Stimulated activated naive B cell treated with anti-CD40 and anti-IgM and Interleukin-4, amounts not matched to agents 10 μg/mL and 1 μg/mL and 100 μg/mL, for 72 hours (primary cell): ENCODE data around the gene TEKT3.

ENCODE experiments used
- ATAC-seq, 2 donors: fragments of 150-1000 bp; cut with Tn5 transposase; replicated peaks; 2 replicates each; pipeline ENCODE4 v1.10.0; 2021; ENCODE audit warnings: moderate library complexity in 1 of 2
- DNase-seq: peaks from one replicate; pipeline ENCODE4 v3.0.0; 2021
- H3K27ac Mint-ChIP-seq: one replicate; pipeline ENCODE4 v1.8.0; 2022; ENCODE audit warnings: mild to moderate bottlenecking, mixed read lengths
- H3K27me3 Mint-ChIP-seq, 2 donors: one replicate each; pipeline ENCODE4 v1.8.0; 2022; ENCODE audit warnings: mixed read lengths in 2 of 2
- H3K36me3 Mint-ChIP-seq, 2 donors: one replicate each; pipeline ENCODE4 v1.8.0; 2022; ENCODE audit warnings: mixed read lengths in 2 of 2, mild to moderate bottlenecking in 1 of 2
- H3K4me1 Mint-ChIP-seq, 2 donors: one replicate each; pipeline ENCODE4 v1.8.0; 2022; ENCODE audit warnings: mixed read lengths in 2 of 2, mild to moderate bottlenecking in 1 of 2
- H3K4me3 Mint-ChIP-seq, 2 donors: one replicate each; pipeline ENCODE4 v1.8.0; 2022; ENCODE audit warnings: mild to moderate bottlenecking in 2 of 2, mixed read lengths in 2 of 2, moderate library complexity in 1 of 2
- H3K9me3 Mint-ChIP-seq, 2 donors: one replicate each; pipeline ENCODE4 v1.8.0; 2022; ENCODE audit warnings: mixed read lengths in 2 of 2, mild to moderate bottlenecking in 1 of 2

TEKT3 gene

GRCh38 chr17:15341385-15341849 is at the start of gene TEKT3:
TEKT3 (minus strand) TSS chr17:15341597; CDS start chr17:15331585, 10,012 bp downstream.
- Mint-ChIP-seq H3K27me3 (peaks cover 30 to 65% of the 10 kb centered on the region in 2 donors), H3K36me3 (peaks cover 0 to 3% of the 10 kb centered on the region in 2 donors), H3K9me3 (peaks cover 4 to 13% of the 10 kb centered on the region in 2 donors), H3K4me3 (peak within 1 kb of the TSS; percentile 57 to 65), H3K4me1 (peaks cover 5 to 14% of the 10 kb centered on the region in 2 donors), H3K27ac (no peak within 1 kb of the TSS)
- ATAC-seq (peak; percentile 64 to 80), DNase-seq (no peak)

- ATAC-seq = no peak
- peaks cover 1 to 6% of the 10 kb centered on the region in 2 donors for H3K27me3 Mint-ChIP-seq
- H3K4me3 Mint-ChIP-seq = no peak overlapping the region
These were observed 47.1 kb upstream of the TEKT3 start for GRCh38 chr17:15388356-15389041.

DNA sequence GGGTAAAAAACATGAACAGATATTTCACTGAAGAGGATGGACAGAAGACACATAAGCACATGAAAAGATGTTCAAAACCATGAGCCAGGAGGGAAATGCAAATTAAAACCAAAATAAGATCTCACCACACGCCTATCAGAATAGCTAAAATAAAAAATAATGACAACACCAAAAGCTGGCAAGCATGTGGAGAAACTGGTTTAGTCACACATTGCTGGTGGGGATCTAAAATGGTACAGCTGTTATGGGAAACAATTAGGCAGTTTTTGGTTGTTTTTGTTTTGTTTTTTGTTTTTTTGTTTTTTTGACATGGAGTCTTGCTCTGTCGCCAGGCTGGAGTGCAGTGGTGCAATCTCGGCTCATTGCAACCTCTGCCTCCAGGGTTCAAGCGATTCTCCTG is 44.7 kb upstream of the TEKT3 start:
- Mint-ChIP-seq H3K27ac (no peak overlapping the region), H3K36me3 (no peaks in the 10 kb centered on the region), H3K4me3 (no peak overlapping the region), H3K27me3 (peaks cover 0 to 4% of the 10 kb centered on the region in 2 donors), H3K4me1 (no peaks in the 10 kb centered on the region), H3K9me3 (peaks cover 0 to 2% of the 10 kb centered on the region in 2 donors)
- no peak for DNase-seq
- no peak for ATAC-seq

More at GRCh38 chr17:15388356-15389041, 47.1 kb upstream of the TEKT3 start:
- H3K27ac Mint-ChIP-seq = no peak overlapping the region
- no peaks in the 10 kb centered on the region for H3K36me3 Mint-ChIP-seq
- no peaks in the 10 kb centered on the region for H3K4me1 Mint-ChIP-seq
- H3K9me3 Mint-ChIP-seq = peaks cover 0 to 2% of the 10 kb centered on the region in 2 donors
- no peak for DNase-seq

GRCh38 chr17:15385305-15385704 is 43.9 kb upstream of the TEKT3 start:
- H3K4me1 Mint-ChIP-seq = no peaks in the 10 kb centered on the region
- H3K27ac Mint-ChIP-seq = no peak overlapping the region
- H3K9me3 Mint-ChIP-seq = peaks cover 0 to 2% of the 10 kb centered on the region in 2 donors
- peaks cover 0 to 4% of the 10 kb centered on the region in 2 donors for H3K27me3 Mint-ChIP-seq
- no peak overlapping the region for H3K4me3 Mint-ChIP-seq
- ATAC-seq = no peak
- DNase-seq = no peak
- H3K36me3 Mint-ChIP-seq = no peaks in the 10 kb centered on the region

GRCh38 chr17:15384142-15384787 is 42.9 kb upstream of the TEKT3 start:
- no peak for ATAC-seq
- DNase-seq = no peak
- no peak overlapping the region for H3K4me3 Mint-ChIP-seq
- no peaks in the 10 kb centered on the region for H3K36me3 Mint-ChIP-seq
- peaks cover 0 to 4% of the 10 kb centered on the region in 2 donors for H3K27me3 Mint-ChIP-seq
- no peaks in the 10 kb centered on the region for H3K4me1 Mint-ChIP-seq
- H3K27ac Mint-ChIP-seq = no peak overlapping the region
- peaks cover 0 to 2% of the 10 kb centered on the region in 2 donors for H3K9me3 Mint-ChIP-seq

DNA sequence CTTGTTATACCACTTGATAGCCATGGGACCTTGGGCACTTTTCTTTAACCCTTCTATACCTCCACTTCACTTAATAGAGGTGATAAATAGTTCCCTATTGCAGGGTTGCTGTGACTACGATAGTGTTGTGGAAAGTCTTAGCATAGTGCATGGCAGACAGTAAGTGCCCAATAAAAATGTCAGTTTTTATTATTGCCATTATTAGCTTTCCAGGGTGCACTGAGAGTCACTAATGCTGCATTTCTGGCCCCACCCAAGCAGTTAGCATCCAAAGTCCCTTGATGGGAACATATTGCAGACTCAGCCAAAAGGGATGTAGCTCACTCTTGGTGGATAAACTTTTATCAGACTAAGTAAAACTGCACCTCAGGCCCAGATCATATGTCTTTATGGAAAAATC is 41.5 kb upstream of the TEKT3 start:
- Mint-ChIP-seq H3K4me1 (no peaks in the 10 kb centered on the region), H3K9me3 (peaks cover 0 to 2% of the 10 kb centered on the region in 2 donors), H3K36me3 (no peaks in the 10 kb centered on the region), H3K27me3 (peaks cover 0 to 4% of the 10 kb centered on the region in 2 donors), H3K4me3 (no peak overlapping the region), H3K27ac (no peak overlapping the region)
- DNase-seq (no peak), ATAC-seq (no peak)

DNA sequence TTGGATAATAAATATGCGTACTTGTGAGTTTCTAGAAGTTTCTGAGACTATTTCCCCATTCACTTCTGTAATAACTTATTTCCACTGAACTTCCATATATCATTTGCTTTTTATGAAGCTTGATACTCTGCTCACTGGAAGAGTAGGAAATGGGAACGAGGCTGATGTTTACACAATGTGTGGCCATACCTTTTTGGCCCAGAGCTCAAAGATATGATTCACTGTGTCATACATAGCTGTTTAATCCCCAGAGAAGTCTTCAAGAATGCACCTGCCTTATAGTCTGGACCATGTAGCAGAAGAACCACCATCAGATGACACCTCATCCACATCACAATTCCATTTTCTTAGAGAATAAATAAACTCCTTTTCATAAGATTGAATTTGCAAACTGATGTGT is 40.3 kb upstream of the TEKT3 start:
- no peak overlapping the region for H3K27ac Mint-ChIP-seq
- DNase-seq (no peak), ATAC-seq (no peak)
- H3K4me1 Mint-ChIP-seq = no peaks in the 10 kb centered on the region
- H3K4me3 Mint-ChIP-seq = no peak overlapping the region
- H3K27me3 Mint-ChIP-seq = peaks cover 6 to 8% of the 10 kb centered on the region in 2 donors
- no peaks in the 10 kb centered on the region for H3K36me3 Mint-ChIP-seq
- peaks cover 0 to 2% of the 10 kb centered on the region in 2 donors for H3K9me3 Mint-ChIP-seq

GRCh38 chr17:15380446-15380845 is 39.0 kb upstream of the TEKT3 start:
- ATAC-seq (no peak), DNase-seq (no peak)
- no peak overlapping the region for H3K4me3 Mint-ChIP-seq
- no peaks in the 10 kb centered on the region for H3K36me3 Mint-ChIP-seq
- no peaks in the 10 kb centered on the region for H3K4me1 Mint-ChIP-seq
- peaks cover 4 to 6% of the 10 kb centered on the region in 2 donors for H3K27me3 Mint-ChIP-seq
- H3K9me3 Mint-ChIP-seq = no peaks in the 10 kb centered on the region
- H3K27ac Mint-ChIP-seq = no peak overlapping the region

DNA sequence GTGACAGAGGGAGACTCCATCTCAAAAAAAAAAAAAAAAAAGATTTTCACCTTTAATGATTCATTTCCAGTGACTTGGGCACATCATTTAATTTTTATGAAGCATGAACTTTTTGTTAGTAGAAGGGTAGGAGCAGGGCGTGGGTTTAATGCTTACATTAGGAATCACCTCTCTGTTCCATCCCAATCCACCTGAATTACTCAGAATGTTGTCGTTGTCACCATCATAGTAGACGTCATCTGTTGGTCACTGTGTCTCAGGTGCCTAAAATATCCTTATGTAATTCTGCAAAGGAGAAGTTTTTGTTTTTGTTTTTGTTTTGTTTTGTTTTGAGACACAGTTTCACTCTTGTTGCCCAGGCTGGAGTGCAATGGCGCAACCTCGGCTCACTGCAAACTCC is 38.3 kb upstream of the TEKT3 start:
- Mint-ChIP-seq H3K4me1 (no peaks in the 10 kb centered on the region), H3K36me3 (no peaks in the 10 kb centered on the region), H3K27ac (no peak overlapping the region), H3K4me3 (no peak overlapping the region), H3K9me3 (no peaks in the 10 kb centered on the region), H3K27me3 (peaks cover 4 to 6% of the 10 kb centered on the region in 2 donors)
- no peak for ATAC-seq
- no peak for DNase-seq

DNA sequence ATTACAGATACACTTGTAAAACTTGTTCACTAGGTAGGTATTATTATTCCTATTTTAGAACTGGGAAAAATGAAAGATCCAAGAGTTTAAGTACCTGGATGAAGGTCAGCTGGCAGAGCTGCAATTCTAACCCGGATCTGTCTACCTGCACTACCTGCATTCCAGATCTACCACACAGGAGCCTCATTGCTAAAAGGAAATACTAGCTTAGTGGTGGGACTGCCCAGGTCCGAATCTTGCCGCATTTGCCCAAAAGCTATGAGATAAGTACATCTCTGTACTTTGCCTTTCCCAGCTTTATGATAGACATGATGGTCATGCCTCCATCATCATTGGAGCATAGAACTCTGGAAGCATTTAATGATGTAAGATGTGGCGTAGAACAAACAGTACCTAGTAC is 36.8 kb upstream of the TEKT3 start:
- ATAC-seq (no peak), DNase-seq (no peak)
- no peak overlapping the region for H3K27ac Mint-ChIP-seq
- no peaks in the 10 kb centered on the region for H3K36me3 Mint-ChIP-seq
- no peaks in the 10 kb centered on the region for H3K9me3 Mint-ChIP-seq
- H3K27me3 Mint-ChIP-seq = peaks cover 4 to 13% of the 10 kb centered on the region in 2 donors
- H3K4me1 Mint-ChIP-seq = no peaks in the 10 kb centered on the region
- H3K4me3 Mint-ChIP-seq = no peak overlapping the region

GRCh38 chr17:15377616-15378015 is 36.2 kb upstream of the TEKT3 start:
- no peaks in the 10 kb centered on the region for H3K36me3 Mint-ChIP-seq
- DNase-seq (no peak), ATAC-seq (no peak)
- H3K27me3 Mint-ChIP-seq = peaks cover 4 to 13% of the 10 kb centered on the region in 2 donors
- H3K4me1 Mint-ChIP-seq = no peaks in the 10 kb centered on the region
- no peak overlapping the region for H3K27ac Mint-ChIP-seq
- H3K9me3 Mint-ChIP-seq = no peaks in the 10 kb centered on the region
- no peak overlapping the region for H3K4me3 Mint-ChIP-seq

DNA sequence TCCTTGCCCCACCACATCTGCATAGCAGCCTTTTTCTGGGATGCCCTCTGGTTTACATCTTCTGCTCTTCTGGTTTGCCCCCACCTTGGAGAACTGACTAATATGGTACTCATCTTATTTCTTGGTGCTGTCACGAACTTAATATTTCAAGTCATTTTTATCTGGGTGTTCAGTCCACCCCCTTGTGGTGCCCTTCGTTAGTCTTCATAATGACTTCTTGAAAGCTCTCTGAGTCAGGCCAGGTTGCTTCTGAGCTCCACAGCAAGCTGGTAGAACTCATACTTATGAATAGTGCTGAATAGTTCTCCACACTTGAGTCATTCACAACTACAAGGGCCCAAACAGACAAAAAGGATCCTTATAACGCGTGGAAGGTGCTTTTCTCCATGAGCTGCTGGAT is 35.8 kb upstream of the TEKT3 start:
- no peak for DNase-seq
- Mint-ChIP-seq H3K27ac (no peak overlapping the region), H3K27me3 (peaks cover 4 to 13% of the 10 kb centered on the region in 2 donors), H3K4me3 (no peak overlapping the region), H3K4me1 (no peaks in the 10 kb centered on the region), H3K9me3 (no peaks in the 10 kb centered on the region), H3K36me3 (no peaks in the 10 kb centered on the region)
- no peak for ATAC-seq

DNA sequence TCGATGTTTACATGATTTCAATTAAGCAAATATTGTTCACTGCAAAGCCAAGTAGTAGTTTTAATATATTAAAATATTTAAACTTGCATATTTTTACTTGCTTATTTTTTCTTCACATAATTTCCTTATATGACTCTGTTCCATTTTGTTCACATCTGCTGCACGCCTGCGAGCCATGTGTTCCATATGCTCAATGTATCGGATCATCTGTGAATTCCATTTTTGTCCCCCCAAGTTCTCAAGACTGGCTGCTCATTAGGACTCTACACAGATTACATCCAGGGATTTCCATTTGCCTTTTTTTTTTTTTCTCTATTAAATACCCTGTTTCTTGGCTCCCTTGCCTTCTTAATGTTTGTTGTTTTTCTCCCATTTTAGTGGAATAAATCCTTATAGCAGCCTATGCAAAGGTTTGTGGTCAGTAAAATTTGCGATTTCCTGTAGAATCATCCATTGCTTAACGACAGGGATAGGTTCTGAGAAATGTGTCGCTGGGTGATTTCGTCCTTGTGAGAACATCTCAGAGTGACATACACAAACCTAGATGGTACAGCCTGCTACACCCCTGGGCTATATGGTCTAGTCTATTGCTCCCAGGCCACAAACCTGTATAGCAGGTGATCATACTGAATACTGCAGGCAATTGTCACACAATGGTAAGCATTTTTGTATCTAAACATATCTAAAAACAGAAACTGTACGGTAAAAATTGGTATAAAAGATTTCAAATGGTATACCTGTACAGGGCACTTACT is 30.2 kb upstream of the TEKT3 start:
- H3K27me3 Mint-ChIP-seq = peaks cover 0 to 12% of the 10 kb centered on the region in 2 donors
- no peaks in the 10 kb centered on the region for H3K4me1 Mint-ChIP-seq
- no peaks in the 10 kb centered on the region for H3K9me3 Mint-ChIP-seq
- no peak overlapping the region for H3K27ac Mint-ChIP-seq
- DNase-seq (no peak), ATAC-seq (no peak)
- no peaks in the 10 kb centered on the region for H3K36me3 Mint-ChIP-seq
- no peak overlapping the region for H3K4me3 Mint-ChIP-seq

GRCh38 chr17:15368600-15368999 is 27.2 kb upstream of the TEKT3 start:
- no peaks in the 10 kb centered on the region for H3K36me3 Mint-ChIP-seq
- H3K27ac Mint-ChIP-seq = no peak overlapping the region
- H3K9me3 Mint-ChIP-seq = no peaks in the 10 kb centered on the region
- ATAC-seq (no peak), DNase-seq (no peak)
- no peak overlapping the region for H3K4me3 Mint-ChIP-seq
- peaks cover 0 to 9% of the 10 kb centered on the region in 2 donors for H3K27me3 Mint-ChIP-seq
- no peaks in the 10 kb centered on the region for H3K4me1 Mint-ChIP-seq
